ENCODE measurements around the gene C21orf91.

The C21orf91 gene

GRCh38 chr21:17796503-17796902, 22.7 kb downstream of the C21orf91 start:
- no peak for DNase-seq

DNA sequence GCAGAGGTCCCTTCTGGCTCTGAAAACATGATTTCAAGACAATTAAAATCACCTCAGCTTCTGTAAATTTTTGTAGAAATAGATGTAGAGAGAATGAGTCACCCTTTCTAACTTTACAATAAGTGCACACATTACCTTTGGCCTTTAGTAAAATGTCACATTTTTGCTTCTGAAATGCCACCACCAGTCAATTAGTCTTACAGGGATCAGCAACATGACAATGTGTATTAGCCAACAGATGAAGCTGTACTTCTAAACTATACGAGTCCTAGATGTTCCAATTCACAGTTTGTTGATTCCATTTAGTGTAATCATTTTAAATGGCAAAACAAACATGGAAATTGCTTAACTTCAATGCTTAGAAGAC, 23.1 kb downstream of the C21orf91 start:
- no peak for DNase-seq

GRCh38 chr21:17795146-17796036, 23.8 kb downstream of the C21orf91 start:
- DNase-seq: no peak

DNA sequence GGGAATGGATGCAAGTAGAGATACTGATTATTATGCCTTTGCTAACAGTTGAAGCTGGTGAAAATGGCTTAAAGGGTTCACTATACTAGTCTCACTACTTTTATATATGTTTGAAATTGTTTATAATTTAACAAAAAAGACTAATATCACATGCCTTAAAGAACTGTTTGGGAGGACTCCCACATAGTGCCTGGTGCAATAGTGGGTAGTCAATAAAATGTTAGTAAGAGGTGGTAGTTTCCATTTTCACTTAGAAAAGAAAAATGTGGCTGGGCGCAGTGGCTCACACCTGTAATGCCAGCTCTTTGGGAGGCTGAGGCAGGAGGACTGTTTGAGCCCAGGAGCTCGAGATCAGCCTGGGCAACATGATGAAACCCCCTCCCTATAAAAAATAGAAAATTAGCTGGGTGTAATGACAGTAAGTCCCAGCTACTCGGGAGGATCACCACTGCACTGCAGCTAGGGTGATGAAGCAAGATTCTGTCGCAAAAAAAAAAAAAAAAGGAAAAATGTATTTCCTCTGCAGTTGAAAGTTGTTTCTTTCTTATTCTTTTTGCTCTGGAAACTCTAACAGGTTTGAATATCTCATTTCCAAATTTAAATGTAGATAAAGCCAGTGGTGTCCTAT, 24.5 kb downstream of the C21orf91 start:
- DNase-seq: no peak

- DNase-seq: no peak
Observed at GRCh38 chr21:17793246-17794123, 25.7 kb downstream of the C21orf91 start.

- no peak for DNase-seq
Observed at GRCh38 chr21:17789656-17790055, 29.5 kb downstream of the C21orf91 start.

GRCh38 chr21:17789069-17789468, 30.1 kb downstream of the C21orf91 start:
- no peak for DNase-seq

- no peak for DNase-seq
Observed at GRCh38 chr21:17786851-17787181, 32.3 kb downstream of the C21orf91 start.

GRCh38 chr21:17786071-17786850, 32.9 kb downstream of the C21orf91 start:
- DNase-seq: no peak

DNA sequence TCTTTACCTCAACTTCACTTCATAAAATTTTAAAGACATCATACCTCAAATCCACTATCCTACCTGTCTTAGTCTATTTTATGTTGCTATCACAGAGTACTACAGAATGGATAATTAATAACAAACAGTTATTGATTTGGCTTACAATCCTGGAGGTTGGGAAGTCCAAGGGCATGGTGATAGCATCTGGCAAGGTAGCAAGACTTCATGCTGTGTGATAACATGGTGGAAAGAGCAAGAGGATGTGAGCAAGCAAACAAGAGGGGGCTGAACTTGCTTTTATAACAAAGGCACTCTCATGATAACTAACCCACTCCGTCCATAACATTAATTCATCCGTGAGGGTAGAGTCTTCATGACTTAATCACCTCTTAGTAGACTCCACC, 33.8 kb downstream of the C21orf91 start:
- no peak for DNase-seq

DNA sequence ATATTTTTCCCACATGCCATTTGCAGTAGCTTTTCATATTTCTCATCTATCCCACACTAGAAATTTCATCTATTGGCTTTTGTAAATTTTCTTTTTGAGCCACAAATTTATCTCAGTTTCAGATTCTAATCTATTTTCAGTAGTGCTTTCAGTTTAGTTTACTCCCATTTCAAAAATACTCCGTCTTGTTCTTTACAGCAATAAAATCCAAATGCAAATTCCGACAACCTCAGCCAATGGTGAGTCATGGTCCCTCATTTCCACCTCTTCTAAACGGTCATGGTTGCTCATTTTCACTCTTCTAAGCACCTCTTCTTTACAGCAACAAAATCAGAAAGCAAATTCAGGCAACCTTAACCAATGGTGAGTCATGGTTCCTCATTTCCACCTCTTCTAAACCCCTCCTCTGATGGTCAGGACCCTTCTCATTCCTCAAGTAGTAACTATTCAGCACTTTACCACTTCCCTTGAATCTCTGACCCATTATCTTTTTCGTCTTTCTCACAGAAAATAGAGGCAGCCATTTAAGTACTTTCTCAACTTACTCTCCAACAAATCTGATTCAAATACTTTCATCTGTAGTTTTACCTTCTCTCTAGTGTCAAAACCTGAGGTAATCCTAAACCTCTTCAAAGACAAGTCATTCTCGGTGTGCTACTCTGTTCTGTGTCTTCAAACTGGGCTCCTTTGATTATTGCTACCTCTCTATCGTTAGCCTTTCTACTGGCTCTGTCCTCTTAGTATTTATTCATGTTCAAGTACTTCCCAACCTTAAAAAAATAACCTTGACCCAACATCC, 34.4 kb downstream of the C21orf91 start:
- no peak for DNase-seq

DNA sequence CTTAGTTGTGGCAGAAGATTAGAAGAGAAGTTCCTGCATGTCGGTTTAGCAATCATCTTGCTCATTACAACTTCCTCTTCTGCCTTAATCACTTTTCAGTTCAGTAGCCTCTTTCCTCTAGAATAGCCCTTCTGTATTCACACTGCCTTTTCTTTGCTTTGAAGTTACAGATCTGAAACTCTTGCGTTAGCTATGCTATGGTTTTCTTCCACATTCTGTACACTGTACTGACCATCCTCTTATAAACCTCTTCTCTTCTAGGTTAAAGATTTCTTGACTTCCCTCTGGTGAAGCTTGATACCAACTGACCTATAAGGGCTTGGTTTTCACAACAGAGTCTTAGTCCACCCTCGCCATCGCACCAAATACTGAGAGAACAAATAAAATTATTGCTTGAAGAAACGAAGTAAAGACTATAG, 35.0 kb downstream of the C21orf91 start:
- no peak for DNase-seq

DNA sequence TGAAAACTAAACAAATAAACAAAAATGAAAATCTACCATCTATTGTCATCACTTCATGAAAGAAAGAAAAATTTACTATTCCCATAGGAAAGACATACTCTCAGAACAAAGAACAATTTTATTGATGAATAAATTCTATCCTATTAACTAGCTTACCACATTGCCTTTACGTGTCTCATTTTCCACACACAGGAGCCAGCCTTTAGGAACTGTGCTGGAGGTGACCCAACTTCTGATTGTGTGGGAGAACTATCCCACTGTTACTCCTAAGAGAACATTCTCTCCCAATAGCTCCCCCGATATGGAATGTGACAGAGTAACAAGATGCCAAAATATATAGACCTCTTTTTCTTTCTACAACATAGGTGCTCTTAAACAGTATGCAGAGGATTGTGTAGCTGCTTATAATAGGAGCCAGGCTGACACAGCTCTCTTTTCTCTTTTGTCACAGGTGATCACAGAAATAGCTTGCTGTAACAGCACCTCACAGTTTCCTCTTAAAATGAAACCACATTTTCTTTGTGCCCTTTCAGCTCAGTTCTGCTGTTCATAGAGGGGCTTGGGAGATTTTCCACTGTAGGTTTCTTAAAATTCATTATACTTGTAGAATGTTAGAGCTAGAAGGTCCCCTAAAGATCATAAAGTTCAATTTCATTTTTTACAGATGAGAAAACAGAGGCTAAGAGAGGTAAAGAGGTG, 35.5 kb downstream of the C21orf91 start:
- no peak for DNase-seq

GRCh38 chr21:17783003-17783402, 36.2 kb downstream of the C21orf91 start:
- no peak for DNase-seq

- no peak for DNase-seq
Observed at GRCh38 chr21:17782051-17782450, 37.1 kb downstream of the C21orf91 start.

DNA sequence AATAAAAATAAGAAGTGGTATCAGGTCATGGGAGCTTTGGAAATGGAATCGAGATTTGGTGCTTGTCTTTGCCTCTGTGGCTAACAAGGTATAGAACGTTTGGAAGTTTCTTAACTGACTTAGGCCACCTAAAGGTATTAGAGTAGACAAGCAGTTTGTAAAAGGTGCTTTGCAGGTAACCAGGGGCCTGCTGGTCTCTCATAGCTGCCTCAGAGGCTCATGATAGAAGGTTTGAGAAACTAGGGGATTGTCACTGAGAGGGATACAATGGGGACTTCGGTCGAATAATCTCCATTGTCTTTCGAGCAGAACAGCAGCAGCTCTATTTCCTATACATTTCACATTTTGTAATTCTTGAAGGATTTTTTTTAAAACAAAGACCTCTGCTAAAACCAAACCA, 37.6 kb downstream of the C21orf91 start:
- DNase-seq: no peak

GRCh38 chr21:17780539-17780938, 38.6 kb downstream of the C21orf91 start:
- DNase-seq: no peak

- no peak for DNase-seq
Observed at GRCh38 chr21:17779980-17780379, 39.2 kb downstream of the C21orf91 start.

DNA sequence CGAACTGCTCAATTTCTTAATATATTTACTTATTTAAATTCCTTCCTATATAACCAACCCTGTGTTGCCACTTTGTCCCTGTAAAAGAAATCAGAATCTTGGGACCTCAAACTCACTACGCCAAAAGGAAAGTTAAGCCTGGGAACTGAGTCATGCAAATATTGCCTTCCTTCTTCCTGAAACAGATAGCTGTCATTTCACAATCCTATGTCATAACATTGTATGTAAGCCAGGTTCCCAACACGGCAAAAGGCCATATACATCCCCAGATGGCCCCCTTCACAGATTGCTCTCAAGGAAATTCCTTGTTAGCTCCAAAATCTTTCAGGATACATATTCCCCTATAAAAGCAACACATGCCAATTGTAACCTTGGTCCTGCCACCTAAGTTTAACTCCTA, 39.7 kb downstream of the C21orf91 start:
- no peak for DNase-seq

- no peak for DNase-seq
Observed at GRCh38 chr21:17777072-17777765, 41.9 kb downstream of the C21orf91 start.
